HFF-Myc (cell line): ENCODE measurements around the gene UNC5A.

Source experiments
- DNase-seq: peaks from one replicate; pipeline ENCODE4 v3.0.0-alpha.2; 2011; ENCODE audit warnings: low read depth; ENCODE audit errors: extremely low read depth
- H3K4me3 ChIP-seq: replicated peaks from 2 replicates; pipeline ENCODE4 v1.5.1; 2011; ENCODE audit warnings: low read depth, mild to moderate bottlenecking, control low read depth, low read length
- TF ChIP-seq, protein P1 (sequence below): IDR thresholded peaks from 2 replicates; pipeline ENCODE4 v1.5.1; 2012; ENCODE audit warnings: mild to moderate bottlenecking, low read depth, low read length, control low read depth; ENCODE audit errors: missing control alignments

The UNC5A gene

DNA sequence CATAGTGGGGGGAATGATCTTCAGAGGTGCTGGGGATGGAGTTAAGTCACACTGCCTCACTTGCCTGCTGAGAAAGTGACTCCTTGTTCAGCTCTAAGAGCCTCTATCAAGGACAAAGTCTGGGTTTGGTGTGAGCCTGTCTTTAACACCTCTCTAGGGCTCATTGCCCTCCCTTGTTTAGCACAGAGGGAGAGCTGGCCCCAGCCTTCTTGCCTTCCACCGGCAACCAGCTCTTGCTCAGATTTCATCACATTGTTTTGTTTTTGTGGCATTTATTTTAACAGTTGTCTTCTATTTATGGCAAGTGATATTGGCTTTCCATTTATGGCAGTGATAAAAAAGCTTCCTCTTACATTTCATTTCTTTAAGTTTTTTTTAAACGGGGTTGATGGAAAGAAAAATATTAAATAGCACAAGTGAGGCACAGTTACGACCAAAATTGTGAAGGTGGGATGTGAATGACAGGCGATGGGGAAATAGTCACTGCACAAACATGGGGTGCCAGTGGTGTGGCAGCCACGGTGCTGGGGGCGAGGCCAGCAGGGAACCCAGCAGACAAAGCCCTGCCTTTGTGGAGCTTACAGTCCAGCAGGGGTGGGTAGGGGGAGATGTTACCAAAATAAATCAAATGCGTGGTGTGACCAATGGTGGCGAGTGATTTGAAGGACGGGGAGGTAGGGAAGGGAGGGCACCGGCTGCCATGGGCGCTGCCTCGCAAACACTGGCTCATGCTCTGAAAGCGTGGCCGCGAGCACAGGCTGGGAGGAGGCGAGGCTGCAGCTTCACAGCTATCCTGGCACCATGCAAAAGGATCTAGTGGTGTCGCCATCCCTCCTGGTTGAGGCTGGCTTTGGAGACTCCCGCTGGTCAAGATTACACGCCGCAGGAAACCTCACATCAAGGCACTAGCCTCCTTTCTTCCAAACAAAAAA lies 21.2 kb upstream of the UNC5A start:
- no peak for DNase-seq
- TF ChIP-seq, protein P1, sequence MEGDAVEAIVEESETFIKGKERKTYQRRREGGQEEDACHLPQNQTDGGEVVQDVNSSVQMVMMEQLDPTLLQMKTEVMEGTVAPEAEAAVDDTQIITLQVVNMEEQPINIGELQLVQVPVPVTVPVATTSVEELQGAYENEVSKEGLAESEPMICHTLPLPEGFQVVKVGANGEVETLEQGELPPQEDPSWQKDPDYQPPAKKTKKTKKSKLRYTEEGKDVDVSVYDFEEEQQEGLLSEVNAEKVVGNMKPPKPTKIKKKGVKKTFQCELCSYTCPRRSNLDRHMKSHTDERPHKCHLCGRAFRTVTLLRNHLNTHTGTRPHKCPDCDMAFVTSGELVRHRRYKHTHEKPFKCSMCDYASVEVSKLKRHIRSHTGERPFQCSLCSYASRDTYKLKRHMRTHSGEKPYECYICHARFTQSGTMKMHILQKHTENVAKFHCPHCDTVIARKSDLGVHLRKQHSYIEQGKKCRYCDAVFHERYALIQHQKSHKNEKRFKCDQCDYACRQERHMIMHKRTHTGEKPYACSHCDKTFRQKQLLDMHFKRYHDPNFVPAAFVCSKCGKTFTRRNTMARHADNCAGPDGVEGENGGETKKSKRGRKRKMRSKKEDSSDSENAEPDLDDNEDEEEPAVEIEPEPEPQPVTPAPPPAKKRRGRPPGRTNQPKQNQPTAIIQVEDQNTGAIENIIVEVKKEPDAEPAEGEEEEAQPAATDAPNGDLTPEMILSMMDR, result no peak
- no peak overlapping the region for H3K4me3 ChIP-seq

DNA sequence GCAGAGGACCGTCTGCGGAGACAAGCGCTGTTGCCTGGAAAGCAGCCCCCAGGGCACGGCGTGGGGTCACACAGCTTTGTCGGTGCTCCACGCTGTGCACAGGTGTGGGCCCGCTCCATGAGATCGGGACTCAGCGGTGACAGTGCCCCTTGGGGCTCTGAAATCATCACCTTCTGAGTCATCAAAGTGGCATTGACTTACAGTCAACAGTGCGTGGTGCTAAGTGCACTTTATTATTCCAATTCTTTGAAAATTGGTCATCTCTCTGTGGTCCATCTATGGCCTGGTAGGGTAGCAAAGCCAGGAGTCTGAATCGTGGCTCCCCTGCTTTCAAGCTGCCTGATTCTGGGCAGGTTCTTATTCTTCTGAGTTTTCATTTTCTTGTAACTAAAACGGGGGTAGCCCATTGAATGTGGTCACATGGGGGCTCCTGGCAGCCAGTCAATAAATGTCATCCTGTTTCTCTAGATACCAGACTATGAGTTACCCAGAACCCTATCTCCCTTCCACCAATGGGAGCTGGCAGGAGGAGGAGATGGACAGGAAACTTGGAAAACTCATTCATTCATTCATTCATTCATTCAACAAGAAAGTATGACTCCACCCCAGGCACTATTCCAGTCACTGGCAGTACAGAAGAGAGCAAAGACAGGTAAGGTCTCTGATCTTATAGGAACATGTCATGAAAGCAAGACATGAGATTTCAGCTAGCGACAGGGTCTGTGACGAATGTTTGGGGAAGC lies 20.3 kb upstream of the UNC5A start:
- TF ChIP-seq, protein P1, result no peak
- DNase-seq, result no peak
- no peak overlapping the region for H3K4me3 ChIP-seq

DNA sequence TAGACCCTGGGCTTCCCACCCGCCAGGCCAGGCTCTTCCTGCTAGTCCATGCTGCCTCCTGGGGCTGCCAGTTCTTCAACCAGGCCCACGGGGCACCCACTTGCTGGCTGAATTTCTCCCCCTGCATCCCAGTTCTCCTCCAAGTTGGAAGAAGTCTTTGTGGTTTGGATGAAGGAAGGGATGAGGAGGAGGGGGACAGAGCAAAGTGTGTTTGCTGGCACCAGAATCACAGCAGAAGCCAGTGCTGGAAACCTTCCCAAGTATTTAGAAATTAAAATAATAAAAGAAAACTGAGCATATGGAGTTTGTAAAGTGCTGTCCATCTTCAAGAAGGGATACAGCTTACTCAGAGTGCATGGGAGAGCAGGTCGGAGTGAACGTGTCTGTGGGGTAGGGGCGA lies 19.4 kb upstream of the UNC5A start:
- TF ChIP-seq, protein P1, result no peak
- H3K4me3 ChIP-seq, result no peak overlapping the region
- no peak for DNase-seq

DNA sequence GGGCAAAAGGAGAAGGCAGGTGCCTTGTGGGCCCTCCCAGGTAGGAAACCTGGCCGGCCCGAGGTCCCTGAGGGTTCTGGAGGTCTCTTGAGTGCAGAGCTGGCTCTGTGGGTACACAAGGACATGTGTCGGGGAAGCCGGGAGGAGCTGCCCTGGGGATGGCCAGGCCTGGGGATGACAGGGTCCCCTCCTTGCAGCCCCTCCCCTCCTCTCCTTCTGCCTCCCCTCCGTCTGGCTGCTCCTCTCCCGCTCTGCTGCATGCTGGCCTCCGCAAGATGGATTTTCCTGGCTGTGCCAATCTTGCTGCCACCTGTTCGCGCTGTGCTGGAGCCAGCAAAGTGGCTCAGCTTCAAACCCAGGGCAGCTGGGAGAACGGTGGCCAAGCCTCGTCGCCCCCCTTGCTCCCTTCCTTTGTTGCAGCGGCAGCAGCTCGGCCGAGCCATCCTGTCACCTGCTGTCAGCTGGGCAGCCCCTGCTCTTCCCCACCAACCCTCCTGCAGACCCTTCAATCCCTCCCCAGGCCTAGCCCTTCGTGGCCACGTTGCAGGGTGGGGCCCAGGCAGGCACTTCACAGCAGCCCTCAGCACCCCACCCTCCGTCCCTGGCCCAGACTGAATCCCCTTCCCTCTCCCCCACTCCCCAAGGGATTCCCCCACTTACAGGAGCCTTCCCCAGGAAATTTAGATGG lies 17.6 kb upstream of the UNC5A start:
- H3K4me3 ChIP-seq, result no peak overlapping the region
- DNase-seq, result no peak
- TF ChIP-seq, protein P1, result no peak

DNA sequence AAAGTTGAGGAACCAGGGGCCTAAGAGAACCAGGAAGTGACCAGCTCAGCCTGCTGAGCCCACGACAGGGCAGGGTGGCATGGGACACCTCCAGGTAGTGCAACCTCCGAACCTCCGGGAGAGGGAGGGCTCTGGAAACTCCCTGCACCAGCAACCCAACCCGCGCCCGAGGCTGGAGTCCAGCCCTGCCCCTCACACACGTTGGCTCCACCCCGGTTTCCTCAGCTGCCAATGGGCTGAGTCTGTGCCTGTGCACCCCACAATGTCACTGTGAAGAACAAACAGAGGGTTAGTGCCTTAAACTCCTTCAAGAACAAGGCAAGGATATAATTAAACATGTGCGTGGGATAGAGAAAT lies 17.0 kb upstream of the UNC5A start:
- TF ChIP-seq, protein P1, result no peak
- DNase-seq, result no peak
- no peak overlapping the region for H3K4me3 ChIP-seq

DNA sequence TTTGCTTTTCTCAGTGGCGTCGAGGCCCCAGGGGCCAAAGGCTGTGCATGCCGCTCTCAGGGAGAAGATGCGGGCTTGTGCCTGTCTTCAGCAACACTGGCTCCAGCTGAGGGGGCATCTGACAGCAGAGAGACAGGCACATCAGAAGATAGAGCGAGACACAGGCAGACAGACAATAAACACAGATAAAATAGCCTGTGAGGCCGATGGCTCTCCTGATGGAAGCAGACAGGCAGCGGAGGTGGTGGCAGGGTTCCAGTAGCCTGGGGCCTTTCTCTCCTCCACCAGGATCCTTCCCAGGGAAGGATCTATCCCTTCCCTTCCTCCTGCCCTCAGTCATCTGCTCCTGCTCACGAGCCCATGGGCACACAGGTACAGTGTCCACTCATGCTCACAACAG lies 16.6 kb upstream of the UNC5A start:
- no peak overlapping the region for H3K4me3 ChIP-seq
- TF ChIP-seq, protein P1, result no peak
- DNase-seq, result no peak
